SK-N-SH treated with all-trans-retinoic acid at 6 μM for 48 hours (cell line): ENCODE measurements around the gene OR2K2.

Experiments
- PPARA ChIP-seq: fragments of 250-450 bp; sonication (Bioruptor Pico); IDR thresholded peaks from 2 replicates; pipeline ENCODE4 v1.5.0; 2020; ENCODE audit warnings: mild to moderate bottlenecking, borderline replicate concordance
- TCF4 ChIP-seq: fragments of 250-450 bp; sonication (Bioruptor Pico); IDR thresholded peaks from 2 replicates; pipeline ENCODE4 v1.8.0; 2021; ENCODE audit warnings: mild to moderate bottlenecking, moderate library complexity, borderline replicate concordance
- ZC3H10 ChIP-seq: fragments of 250-450 bp; sonication (Bioruptor Pico); IDR thresholded peaks from 2 replicates; pipeline ENCODE4 v1.5.1; 2021; ENCODE audit warnings: mild to moderate bottlenecking, moderate library complexity
- ZNF70 ChIP-seq: fragments of 450-650 bp; formaldehyde crosslinking; IDR thresholded peaks from 2 replicates; pipeline ENCODE4 v1.5.0; 2020; ENCODE audit warnings: mild to moderate bottlenecking, moderate library complexity

DNA sequence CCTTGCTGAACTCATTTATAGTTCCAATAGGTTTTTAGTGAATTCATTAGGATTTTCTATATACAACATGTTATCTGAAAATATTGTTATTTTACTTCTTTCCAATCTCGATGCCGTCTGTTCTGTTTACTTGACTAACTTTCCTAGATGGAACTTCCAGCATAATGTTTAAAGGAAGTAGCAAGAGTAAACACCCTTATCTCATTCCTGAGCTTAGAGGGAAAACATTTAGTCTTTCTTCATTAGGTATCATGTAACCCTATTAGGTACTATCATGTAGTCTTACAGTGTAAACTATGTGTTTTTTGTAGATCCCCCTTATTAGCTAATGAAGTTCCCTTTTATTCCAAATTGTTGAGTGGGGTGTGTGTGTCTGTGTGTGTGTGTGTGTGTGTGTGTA, 22.5 kb upstream of the OR2K2 start:
- TF ChIP-seq ZNF70 (no peak), ZC3H10 (CRISPR knock-in tag) (no peak), TCF4 (no peak), PPARA (CRISPR knock-in tag) (no peak)
